ENCODE measurements around the gene SORL1-AS1.

The SORL1-AS1 gene

GRCh38 chr11:121471167-121471566 lies 18.4 kb upstream of the SORL1-AS1 start:
- TF ChIP-seq GABPA (IDR thresholded peaks at IDR 0.05; ENCODE audit: low read depth), result no peak
- no peak for TF ChIP-seq POLR2AphosphoS5 (IDR thresholded peaks at IDR 0.05; ENCODE audit: low read depth)
- TF ChIP-seq REST (IDR thresholded peaks at IDR 0.05; ENCODE audit: insufficient replicate concordance, low read depth), result no peak
- DNase-seq (ENCODE audit: low read depth in 1 of 2, low spot score in 1 of 2), result no peak
- H3K27me3 ChIP-seq (ENCODE audit: insufficient read depth, poor library complexity, severe bottlenecking), result no peaks in the 10 kb centered on the region
- H3K4me3 ChIP-seq (replicated peaks; ENCODE audit: insufficient read depth, low read length), result no peak overlapping the region
- H3K27ac ChIP-seq (replicated peaks), result no peak overlapping the region

- Histone ChIP-seq H3K27ac (replicated peaks) (no peak overlapping the region), H3K4me3 (replicated peaks; ENCODE audit: insufficient read depth, low read length) (no peak overlapping the region), H3K27me3 (ENCODE audit: insufficient read depth, poor library complexity, severe bottlenecking) (no peaks in the 10 kb centered on the region)
- no peak for TF ChIP-seq CTCF (IDR thresholded peaks at IDR 0.05; ENCODE audit: insufficient read depth, low read length)
- TF ChIP-seq GABPA (IDR thresholded peaks at IDR 0.05; ENCODE audit: low read depth), result no peak
- no peak for TF ChIP-seq SPI1 (IDR thresholded peaks at IDR 0.05; ENCODE audit: borderline replicate concordance, low read depth)
- TF ChIP-seq REST (IDR thresholded peaks at IDR 0.05; ENCODE audit: insufficient replicate concordance, low read depth), result no peak
- TF ChIP-seq POLR2AphosphoS5 (IDR thresholded peaks at IDR 0.05; ENCODE audit: low read depth), result no peak
- DNase-seq (ENCODE audit: low read depth in 1 of 2, low spot score in 1 of 2), result no peak
These were observed 17.1 kb upstream of the SORL1-AS1 start for GRCh38 chr11:121469910-121470309.

GRCh38 chr11:121467965-121468364 lies 15.2 kb upstream of the SORL1-AS1 start:
- no peak for DNase-seq (ENCODE audit: low read depth in 1 of 2, low spot score in 1 of 2)
- no peak overlapping the region for H3K27ac ChIP-seq (replicated peaks)
- TF ChIP-seq REST (IDR thresholded peaks at IDR 0.05; ENCODE audit: insufficient replicate concordance, low read depth), result no peak
- TF ChIP-seq CTCF (IDR thresholded peaks at IDR 0.05; ENCODE audit: insufficient read depth, low read length), result no peak
- no peak for TF ChIP-seq GABPA (IDR thresholded peaks at IDR 0.05; ENCODE audit: low read depth)
- no peak for TF ChIP-seq POLR2AphosphoS5 (IDR thresholded peaks at IDR 0.05; ENCODE audit: low read depth)
- TF ChIP-seq SPI1 (IDR thresholded peaks at IDR 0.05; ENCODE audit: borderline replicate concordance, low read depth), result no peak
- no peak overlapping the region for H3K4me3 ChIP-seq (replicated peaks; ENCODE audit: insufficient read depth, low read length)
- H3K27me3 ChIP-seq (ENCODE audit: insufficient read depth, poor library complexity, severe bottlenecking), result no peaks in the 10 kb centered on the region

GRCh38 chr11:121467471-121467870 lies 14.7 kb upstream of the SORL1-AS1 start:
- H3K4me3 ChIP-seq (replicated peaks; ENCODE audit: insufficient read depth, low read length), result no peak overlapping the region
- no peaks in the 10 kb centered on the region for H3K27me3 ChIP-seq (ENCODE audit: insufficient read depth, poor library complexity, severe bottlenecking)
- no peak for TF ChIP-seq GABPA (IDR thresholded peaks at IDR 0.05; ENCODE audit: low read depth)
- TF ChIP-seq SPI1 (IDR thresholded peaks at IDR 0.05; ENCODE audit: borderline replicate concordance, low read depth), result no peak
- TF ChIP-seq REST (IDR thresholded peaks at IDR 0.05; ENCODE audit: insufficient replicate concordance, low read depth), result no peak
- TF ChIP-seq CTCF (IDR thresholded peaks at IDR 0.05; ENCODE audit: insufficient read depth, low read length), result no peak
- TF ChIP-seq POLR2AphosphoS5 (IDR thresholded peaks at IDR 0.05; ENCODE audit: low read depth), result no peak
- no peak for DNase-seq (ENCODE audit: low read depth in 1 of 2, low spot score in 1 of 2)
- H3K27ac ChIP-seq (replicated peaks), result no peak overlapping the region
